HG02642 (cell line): ENCODE measurements around the gene PSMB5.

Experiments used
- ATAC-seq: cut with Tn5 transposase; IDR thresholded peaks from one replicate; pipeline ENCODE4 v1.9.1; 2021; ENCODE audit warnings: mild to moderate bottlenecking; ENCODE audit not compliant: unreplicated experiment, poor library complexity

The PSMB5 gene

GRCh38 chr14:23045419-23046357 is 11.0 kb upstream of the PSMB5 start:
- no peak for ATAC-seq

DNA sequence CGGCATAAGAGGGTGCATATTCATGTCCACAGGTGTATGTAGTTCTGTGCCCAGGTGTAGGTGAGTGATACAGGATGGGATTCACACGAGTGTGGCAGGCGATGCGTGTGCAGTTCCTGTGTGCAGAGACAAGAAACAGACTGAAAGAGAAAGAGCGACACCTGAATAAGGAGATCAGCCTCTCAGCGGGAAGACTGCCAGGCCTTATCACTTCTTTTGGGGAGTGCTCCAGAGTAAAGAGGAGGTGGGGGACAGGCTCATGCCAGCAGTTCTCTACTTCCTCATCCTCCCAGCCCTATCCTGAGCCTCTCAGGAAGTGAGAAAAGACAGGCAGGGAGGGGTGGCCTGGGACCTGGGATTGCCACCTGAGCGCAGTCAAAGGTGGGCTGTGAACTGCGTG is 10.1 kb upstream of the PSMB5 start:
- ATAC-seq: no peak

GRCh38 chr14:23043754-23044153 is 9.1 kb upstream of the PSMB5 start:
- no peak for ATAC-seq

DNA sequence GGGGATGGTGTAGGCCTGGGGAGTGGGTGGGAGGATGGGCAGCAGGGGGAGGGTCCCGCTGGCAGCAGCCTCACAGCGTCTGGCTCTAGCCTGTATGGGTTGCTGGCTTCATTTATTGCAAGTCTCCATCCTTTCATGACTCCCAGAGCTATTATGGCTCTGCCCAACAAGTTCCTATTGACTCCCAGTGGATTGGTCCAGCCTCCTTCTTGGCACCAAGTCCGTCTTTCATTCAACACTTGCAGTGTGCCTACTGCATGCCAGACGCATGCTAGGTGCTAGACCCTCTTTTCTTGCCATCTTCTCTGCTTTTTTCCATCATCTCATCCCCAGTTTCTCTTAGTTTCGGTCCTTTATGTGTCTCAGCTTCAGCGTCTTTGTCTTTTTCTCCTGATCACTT is 8.4 kb upstream of the PSMB5 start:
- ATAC-seq: no peak

DNA sequence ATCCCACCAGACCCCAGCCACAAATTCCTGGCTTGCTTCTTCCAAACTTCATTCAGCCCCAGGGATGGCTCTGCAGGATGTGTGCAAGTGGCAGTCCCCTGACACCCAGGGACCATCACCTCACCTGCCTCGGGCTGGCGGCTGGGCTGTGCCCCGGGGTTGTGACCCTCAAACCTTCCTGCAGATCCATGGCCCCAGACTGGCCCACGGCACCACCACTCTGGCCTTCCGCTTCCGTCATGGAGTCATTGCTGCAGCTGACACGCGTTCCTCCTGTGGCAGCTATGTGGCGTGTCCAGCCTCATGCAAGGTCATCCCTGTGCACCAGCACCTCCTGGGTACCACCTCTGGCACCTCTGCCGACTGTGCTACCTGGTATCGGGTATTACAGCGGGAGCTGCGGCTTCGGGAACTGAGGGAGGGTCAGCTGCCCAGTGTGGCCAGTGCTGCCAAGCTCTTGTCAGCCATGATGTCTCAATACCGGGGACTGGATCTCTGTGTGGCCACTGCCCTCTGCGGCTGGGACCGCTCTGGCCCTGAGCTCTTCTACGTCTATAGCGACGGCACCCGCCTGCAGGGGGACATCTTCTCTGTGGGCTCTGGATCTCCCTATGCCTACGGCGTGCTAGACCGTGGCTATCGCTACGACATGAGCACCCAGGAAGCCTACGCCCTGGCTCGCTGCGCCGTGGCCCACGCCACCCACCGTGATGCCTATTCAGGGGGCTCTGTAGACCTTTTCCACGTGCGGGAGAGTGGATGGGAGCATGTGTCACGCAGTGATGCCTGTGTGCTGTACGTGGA is 7.7 kb upstream of the PSMB5 start, which contains the start of gene PSMB11:
TSS of gene PSMB11 (plus strand) at position 51 of the 804 bp plus-strand sequence. CDS start at position 65, 14 bp downstream.
- ATAC-seq: no peak

DNA sequence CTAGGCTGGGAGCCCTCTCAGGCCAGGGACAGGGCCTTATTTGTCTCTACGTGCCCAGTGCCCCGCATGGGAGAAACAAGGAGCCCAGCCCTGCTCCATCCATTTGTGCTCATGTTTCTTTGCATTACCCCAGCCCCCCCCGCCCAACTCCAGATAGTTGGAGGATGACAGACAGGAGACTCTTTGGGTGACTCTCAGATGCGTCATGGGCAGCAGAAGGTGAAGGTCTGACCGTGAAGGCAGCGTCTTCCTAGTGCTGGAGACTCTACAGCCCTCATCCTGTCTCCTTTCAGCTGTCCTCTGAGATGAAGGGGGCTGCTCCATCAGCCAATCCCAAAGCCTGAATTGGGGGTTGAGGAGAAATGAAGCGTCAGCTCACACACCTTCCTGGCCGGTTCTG is 7.0 kb upstream of the PSMB5 start:
- ATAC-seq: no peak

DNA sequence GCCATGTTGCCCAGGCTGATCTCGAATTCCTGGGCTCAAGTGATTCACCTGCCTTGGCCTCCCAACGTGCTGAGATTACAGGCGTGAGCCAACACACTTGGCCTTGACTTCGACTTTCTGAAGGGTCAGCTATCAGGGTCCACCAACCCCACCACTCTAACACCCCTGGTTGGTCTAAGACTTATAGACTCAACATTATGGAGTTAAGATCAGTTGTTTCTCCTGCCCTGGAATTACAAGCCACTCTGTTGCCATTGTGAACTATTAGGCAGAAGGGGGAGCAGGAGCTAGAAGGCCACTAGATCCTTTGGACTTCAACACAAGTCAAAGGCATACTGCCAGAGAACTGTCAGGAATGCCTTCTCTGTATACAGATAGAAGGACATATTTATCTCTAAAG is 5.4 kb upstream of the PSMB5 start:
- no peak for ATAC-seq

DNA sequence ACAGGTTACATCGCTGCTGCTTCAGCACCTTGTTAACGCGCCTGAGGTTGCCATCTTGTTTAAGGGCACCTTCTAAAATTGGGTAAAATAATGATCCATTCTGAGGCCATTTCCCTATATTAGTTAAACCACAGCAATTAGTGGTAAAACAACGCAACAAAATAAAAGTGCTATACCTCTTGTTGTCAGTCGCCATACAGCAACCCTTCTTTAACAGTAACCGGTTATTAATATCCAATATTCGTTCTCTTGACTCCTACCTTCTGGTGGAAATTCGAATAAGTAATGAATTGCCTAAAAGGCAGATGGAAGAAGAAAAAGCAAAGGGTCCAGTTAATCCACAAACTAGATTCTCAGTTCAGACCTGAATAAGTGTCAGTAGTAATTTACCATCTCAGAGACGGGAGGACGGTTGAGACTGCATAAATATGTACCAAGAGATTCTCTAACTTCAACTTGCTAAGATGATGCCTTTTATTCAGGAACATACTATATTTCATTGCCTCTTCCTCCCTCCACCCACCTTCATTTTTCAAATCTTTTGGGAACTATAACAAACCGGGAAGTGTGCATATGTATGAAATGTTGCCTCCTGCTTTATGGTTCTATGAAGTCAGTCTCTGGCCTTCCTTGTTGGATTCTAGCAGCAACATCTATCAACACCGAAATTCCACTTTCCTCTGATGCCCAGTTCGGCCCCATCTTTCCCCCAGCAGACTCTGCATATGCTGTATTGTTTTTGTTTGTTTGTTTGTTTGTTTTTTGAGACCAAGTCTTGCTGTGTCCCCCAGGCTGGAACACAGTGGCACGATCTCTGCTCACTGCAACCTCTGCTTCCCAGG is 824 bp upstream of the PSMB5 start:
- no peak for ATAC-seq

DNA sequence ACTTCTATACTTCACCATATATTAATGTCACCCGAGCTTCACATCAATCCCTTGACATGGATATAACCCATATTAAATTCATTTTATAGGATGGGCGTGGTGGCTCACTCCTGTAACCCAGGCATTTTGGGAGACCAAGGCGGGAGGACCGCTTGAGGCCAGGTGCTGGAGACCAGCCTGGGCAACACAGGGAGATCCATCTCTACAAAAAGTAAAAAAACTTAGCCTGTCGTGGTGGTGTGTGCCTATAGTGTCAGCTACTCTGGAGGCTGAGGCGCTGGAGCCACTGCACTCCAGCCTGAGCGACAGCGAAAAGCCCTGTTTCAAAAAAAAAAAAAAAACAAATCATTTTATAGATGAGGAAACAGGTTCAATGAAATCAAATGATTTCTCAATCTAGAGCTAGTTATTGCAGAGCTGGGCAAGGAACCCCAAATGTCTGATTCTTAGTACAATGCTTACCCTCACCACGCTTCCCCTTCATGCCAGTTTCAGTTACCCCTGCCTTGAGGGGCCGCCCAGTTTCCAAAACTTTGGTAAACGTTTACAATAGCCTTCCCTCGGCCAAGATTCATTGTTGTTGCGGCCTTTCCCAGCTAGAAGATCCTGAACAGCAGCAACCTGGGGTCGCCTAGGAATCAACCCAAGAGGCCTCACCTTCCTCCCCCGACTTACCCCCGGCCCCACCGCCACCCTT is 751 bp downstream of the PSMB5 start:
- no peak for ATAC-seq

DNA sequence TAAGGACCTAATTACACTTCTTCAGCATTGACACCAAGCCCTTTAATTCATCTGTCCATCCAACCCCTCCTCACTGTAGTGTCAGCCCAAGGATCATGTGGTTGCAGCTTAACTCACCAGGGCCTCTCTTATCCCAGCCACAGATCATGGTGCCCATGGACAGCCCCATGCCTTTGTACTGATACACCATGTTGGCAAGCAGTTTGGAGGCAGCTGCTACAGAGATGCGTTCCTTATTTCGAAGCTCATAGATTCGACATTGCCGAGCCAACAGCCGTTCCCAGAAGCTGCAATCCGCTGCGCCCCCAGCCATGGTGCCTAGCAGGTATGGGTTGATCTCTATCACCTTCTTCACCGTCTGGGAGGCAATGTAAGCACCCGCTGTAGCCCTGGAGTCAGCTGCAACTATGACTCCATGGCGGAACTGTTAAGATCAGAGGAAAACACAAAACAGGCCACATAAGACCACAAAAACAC is 1.4 kb downstream of the PSMB5 start:
- no peak for ATAC-seq

- ATAC-seq: no peak
Observed at GRCh38 chr14:23030936-23031335, 3.8 kb downstream of the PSMB5 start.

- ATAC-seq: no peak
Observed at GRCh38 chr14:23028799-23029198, 5.9 kb downstream of the PSMB5 start.

DNA sequence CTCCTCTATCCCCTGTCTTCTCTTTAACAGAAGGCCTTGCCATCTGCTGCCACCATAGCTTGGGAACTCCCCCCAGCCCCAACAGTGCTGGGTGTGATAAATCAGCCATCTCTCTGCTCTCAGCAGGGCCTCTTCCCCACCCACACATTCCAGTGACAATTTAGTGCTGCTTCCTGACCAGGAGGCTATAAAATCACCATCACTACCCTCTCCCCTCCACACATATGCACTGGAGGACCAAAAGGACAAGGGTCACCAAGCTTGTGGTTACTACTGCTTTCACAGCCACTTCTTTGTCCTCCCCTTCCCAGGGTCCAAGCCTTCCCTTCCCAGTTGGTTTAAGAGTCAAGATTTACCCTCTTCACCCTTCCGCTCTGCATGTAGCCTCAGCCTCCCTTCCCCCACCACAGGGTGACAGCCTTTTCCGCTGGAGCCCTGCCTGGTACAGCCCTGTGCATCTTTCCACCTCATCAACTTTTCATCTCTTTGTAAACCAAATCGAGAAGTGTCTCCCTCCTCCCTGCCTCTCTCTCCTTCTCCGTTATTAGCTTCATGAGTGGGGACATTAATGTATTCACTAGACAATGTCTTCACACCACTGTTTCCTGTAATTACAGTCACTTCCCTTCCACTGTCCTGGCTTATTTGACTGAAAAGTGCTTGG is 9.4 kb downstream of the PSMB5 start:
- no peak for ATAC-seq

DNA sequence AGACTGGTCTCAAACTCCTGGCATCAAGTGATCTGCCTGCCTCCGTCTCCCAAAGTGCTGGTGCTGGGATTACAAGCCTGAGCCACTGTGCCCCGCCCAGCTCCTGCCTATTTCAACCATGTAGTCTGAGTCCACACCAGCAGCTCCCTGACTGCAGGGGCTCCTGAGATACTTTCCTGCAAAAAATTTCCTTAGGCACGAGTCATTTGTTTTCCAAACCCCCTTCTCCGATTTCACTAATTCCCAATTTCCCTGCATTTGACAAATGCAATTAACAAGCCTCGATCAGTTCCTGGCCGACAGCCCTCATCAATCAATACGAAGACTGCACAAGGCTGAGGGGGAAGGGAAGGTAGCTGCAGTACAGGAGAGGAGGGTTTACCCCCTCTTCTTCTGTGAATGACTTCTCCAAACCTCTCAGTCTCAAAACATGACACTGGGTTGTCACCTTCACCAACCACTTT is 10.1 kb downstream of the PSMB5 start:
- no peak for ATAC-seq

GRCh38 chr14:23023795-23024152 is 10.9 kb downstream of the PSMB5 start:
- ATAC-seq: no peak

GRCh38 chr14:23023022-23023794 is 11.5 kb downstream of the PSMB5 start:
- no peak for ATAC-seq

DNA sequence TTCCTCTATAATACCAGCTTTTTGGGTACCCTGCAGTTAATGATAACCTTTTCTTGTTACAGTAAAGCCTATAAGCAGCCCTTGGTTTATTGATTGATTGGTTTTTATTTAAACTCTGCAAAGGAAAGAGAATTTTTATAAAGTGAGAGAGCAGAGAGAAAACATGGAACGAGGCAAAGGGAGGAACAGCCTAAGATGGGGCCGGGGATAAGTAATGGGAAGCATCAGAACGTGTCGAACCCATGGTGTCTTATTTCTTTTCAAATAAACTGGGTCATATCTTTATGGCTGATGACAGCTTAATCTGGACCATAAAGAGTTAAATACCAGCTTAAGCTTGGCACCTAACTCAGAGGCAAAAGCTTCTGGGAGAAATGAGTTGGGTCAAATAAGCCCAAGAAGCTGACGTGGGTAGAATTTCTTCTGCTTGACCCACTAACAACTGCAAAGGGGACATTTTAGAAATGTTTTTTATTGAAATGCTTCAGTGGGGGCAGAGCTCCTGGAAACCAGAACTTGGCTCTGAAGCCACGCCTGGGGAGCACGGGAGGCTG is 12.7 kb downstream of the PSMB5 start:
- ATAC-seq: no peak

DNA sequence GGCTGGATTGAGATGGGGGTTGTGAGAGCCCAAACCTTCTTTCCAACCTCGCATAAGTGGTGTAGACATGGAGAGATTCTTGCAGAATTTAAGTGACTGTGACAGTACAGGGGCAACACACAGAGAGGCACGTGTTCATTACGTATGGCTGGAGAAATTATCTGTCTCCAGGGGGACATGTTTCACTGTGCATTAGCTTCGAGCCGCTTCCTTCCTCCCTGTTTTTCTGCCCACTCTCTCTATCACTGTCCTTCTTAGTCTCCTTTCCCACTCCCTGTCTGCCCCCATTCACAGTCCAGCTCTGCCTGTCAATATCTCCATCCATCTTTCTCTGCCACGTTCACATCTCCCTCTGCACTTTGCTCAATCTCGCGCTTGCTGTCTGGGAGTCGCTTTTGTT is 13.3 kb downstream of the PSMB5 start:
- no peak for ATAC-seq
